Liver (tissue), 3 donors: Measurements from ENCODE around the gene TMOD2.

Experiments
- EGR1 ChIP-seq, 2 donors: IDR thresholded peaks; 2 replicates each; pipeline ENCODE4 v1.6.1; 2016 to 2018; ENCODE audit warnings: antibody characterized with exemption in 2 of 2, low read depth in 2 of 2
- FOXA1 ChIP-seq: IDR thresholded peaks from 2 replicates; pipeline ENCODE4 v1.6.1; 2016; ENCODE audit warnings: antibody characterized with exemption
- GABPA ChIP-seq, 2 donors: IDR thresholded peaks in 1 of 2; conservative IDR thresholded peaks in 1 of 2; 2 replicates each; pipeline ENCODE4 v1.6.1; 2016; ENCODE audit warnings: antibody characterized with exemption in 2 of 2, mild to moderate bottlenecking in 1 of 2, moderate library complexity in 1 of 2
- RAD21 ChIP-seq, 2 donors: IDR thresholded peaks; 2 replicates each; pipeline ENCODE4 v1.6.1; 2016; ENCODE audit warnings: antibody characterized with exemption in 2 of 2, mild to moderate bottlenecking in 2 of 2
- YY1 ChIP-seq: IDR thresholded peaks from 2 replicates; pipeline ENCODE4 v1.6.1; 2016; ENCODE audit warnings: antibody characterized with exemption, mild to moderate bottlenecking
- TF ChIP-seq, protein P1 (sequence below): fragments of 150-350 bp; IDR thresholded peaks from 2 replicates; pipeline ENCODE4 v1.5.1; 2017; ENCODE audit warnings: improper control_type of control experiment, low read depth, low read length; ENCODE audit not compliant: missing input control
- TF ChIP-seq, protein P2 (sequence below): IDR thresholded peaks from 2 replicates; pipeline ENCODE4 v1.6.1; 2016; ENCODE audit warnings: antibody characterized with exemption
- TF ChIP-seq, protein P3 (sequence below): IDR thresholded peaks from 2 replicates; pipeline ENCODE4 v1.6.1; 2016; ENCODE audit warnings: antibody characterized with exemption
- TF ChIP-seq, protein P4 (sequence below): IDR thresholded peaks from 2 replicates; pipeline ENCODE4 v1.6.1; 2016; ENCODE audit warnings: antibody characterized with exemption, mild to moderate bottlenecking
- TF ChIP-seq, protein P5 (sequence below): IDR thresholded peaks from 2 replicates; pipeline ENCODE4 v1.6.1; 2016; ENCODE audit warnings: antibody characterized with exemption
- donor health status: healthy.
- donor health status: healthy.

DNA sequence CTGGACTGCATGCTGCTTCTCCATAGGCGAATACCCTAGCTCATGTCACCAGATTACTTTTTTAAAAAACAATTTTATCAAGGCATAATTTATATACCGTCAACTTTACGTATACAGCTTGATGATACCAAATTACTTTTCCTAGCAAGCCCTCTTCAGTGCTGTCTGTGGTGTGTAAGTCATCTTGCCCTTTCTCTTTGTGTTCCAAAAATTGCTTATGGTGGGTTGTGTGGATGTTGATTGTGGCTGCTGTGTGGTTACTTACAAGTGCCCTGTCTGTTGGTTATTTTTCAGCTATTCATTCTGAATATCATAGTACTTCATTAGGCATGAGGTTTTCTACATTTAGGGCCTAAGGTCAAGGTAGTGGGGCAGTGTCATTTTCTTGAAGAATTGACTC is 90.9 kb downstream of the TMOD2 start:
- TF ChIP-seq, protein P1, sequence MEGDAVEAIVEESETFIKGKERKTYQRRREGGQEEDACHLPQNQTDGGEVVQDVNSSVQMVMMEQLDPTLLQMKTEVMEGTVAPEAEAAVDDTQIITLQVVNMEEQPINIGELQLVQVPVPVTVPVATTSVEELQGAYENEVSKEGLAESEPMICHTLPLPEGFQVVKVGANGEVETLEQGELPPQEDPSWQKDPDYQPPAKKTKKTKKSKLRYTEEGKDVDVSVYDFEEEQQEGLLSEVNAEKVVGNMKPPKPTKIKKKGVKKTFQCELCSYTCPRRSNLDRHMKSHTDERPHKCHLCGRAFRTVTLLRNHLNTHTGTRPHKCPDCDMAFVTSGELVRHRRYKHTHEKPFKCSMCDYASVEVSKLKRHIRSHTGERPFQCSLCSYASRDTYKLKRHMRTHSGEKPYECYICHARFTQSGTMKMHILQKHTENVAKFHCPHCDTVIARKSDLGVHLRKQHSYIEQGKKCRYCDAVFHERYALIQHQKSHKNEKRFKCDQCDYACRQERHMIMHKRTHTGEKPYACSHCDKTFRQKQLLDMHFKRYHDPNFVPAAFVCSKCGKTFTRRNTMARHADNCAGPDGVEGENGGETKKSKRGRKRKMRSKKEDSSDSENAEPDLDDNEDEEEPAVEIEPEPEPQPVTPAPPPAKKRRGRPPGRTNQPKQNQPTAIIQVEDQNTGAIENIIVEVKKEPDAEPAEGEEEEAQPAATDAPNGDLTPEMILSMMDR, result no peak
- TF ChIP-seq, protein P2, sequence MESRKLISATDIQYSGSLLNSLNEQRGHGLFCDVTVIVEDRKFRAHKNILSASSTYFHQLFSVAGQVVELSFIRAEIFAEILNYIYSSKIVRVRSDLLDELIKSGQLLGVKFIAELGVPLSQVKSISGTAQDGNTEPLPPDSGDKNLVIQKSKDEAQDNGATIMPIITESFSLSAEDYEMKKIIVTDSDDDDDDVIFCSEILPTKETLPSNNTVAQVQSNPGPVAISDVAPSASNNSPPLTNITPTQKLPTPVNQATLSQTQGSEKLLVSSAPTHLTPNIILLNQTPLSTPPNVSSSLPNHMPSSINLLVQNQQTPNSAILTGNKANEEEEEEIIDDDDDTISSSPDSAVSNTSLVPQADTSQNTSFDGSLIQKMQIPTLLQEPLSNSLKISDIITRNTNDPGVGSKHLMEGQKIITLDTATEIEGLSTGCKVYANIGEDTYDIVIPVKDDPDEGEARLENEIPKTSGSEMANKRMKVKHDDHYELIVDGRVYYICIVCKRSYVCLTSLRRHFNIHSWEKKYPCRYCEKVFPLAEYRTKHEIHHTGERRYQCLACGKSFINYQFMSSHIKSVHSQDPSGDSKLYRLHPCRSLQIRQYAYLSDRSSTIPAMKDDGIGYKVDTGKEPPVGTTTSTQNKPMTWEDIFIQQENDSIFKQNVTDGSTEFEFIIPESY, result no peak
- TF ChIP-seq GABPA (IDR thresholded peaks at IDR 0.05 in 1 of 2, conservative IDR thresholded peaks at IDR 0.05 in 1 of 2), result no peak
- TF ChIP-seq, protein P3, sequence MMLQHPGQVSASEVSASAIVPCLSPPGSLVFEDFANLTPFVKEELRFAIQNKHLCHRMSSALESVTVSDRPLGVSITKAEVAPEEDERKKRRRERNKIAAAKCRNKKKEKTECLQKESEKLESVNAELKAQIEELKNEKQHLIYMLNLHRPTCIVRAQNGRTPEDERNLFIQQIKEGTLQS, result no peak
- TF ChIP-seq EGR1 (IDR thresholded peaks at IDR 0.05; ENCODE audit: low read depth in 2 of 2), result no peak
- TF ChIP-seq, protein P4, sequence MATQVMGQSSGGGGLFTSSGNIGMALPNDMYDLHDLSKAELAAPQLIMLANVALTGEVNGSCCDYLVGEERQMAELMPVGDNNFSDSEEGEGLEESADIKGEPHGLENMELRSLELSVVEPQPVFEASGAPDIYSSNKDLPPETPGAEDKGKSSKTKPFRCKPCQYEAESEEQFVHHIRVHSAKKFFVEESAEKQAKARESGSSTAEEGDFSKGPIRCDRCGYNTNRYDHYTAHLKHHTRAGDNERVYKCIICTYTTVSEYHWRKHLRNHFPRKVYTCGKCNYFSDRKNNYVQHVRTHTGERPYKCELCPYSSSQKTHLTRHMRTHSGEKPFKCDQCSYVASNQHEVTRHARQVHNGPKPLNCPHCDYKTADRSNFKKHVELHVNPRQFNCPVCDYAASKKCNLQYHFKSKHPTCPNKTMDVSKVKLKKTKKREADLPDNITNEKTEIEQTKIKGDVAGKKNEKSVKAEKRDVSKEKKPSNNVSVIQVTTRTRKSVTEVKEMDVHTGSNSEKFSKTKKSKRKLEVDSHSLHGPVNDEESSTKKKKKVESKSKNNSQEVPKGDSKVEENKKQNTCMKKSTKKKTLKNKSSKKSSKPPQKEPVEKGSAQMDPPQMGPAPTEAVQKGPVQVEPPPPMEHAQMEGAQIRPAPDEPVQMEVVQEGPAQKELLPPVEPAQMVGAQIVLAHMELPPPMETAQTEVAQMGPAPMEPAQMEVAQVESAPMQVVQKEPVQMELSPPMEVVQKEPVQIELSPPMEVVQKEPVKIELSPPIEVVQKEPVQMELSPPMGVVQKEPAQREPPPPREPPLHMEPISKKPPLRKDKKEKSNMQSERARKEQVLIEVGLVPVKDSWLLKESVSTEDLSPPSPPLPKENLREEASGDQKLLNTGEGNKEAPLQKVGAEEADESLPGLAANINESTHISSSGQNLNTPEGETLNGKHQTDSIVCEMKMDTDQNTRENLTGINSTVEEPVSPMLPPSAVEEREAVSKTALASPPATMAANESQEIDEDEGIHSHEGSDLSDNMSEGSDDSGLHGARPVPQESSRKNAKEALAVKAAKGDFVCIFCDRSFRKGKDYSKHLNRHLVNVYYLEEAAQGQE, result no peak
- no peak for TF ChIP-seq YY1
- no peak for TF ChIP-seq RAD21 (IDR thresholded peaks at IDR 0.05)
- no peak for TF ChIP-seq FOXA1
- TF ChIP-seq, protein P5, sequence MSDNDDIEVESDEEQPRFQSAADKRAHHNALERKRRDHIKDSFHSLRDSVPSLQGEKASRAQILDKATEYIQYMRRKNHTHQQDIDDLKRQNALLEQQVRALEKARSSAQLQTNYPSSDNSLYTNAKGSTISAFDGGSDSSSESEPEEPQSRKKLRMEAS, result no peak
